Neural cell (in vitro differentiated cells): ENCODE data around the gene PLA2G4E. TPM values are rescaled to one million over a fixed set of nuclear protein-coding genes. Genes with fewer than 3 reads are reported as not detected.

Experiments used
- H2AFZ ChIP-seq: fragments of 200-600, 300-800 bp; sonication (generic), shearing (Covaris generic); 2 replicates; pipeline ENCODE4 v1.6.0; 2014; ENCODE audit warnings: low read depth, mild to moderate bottlenecking, antibody characterized with exemption, low read length, moderate library complexity
- H3F3A ChIP-seq: fragments of 200-600 bp; shearing (Covaris generic); 2 replicates; pipeline ENCODE4 v1.6.1; 2016; ENCODE audit warnings: mild to moderate bottlenecking, moderate library complexity, mixed read lengths, antibody characterized with exemption, low read length; ENCODE audit not compliant: insufficient read depth, poor library complexity, severe bottlenecking
- H3K27ac ChIP-seq: fragments of 200-600, 300-800 bp; sonication (generic), shearing (Covaris generic); 2 replicates; pipeline ENCODE4 v1.5.1; 2014; ENCODE audit warnings: mild to moderate bottlenecking, low read length, moderate library complexity
- H3K27me3 ChIP-seq: fragments of 300-800, 200-600 bp; sonication (generic), shearing (Covaris generic); 2 replicates; pipeline ENCODE4 v1.6.0; 2014; ENCODE audit warnings: mild to moderate bottlenecking, low read depth, low read length, moderate library complexity; ENCODE audit not compliant: insufficient read depth
- H3K36me3 ChIP-seq: fragments of 300-800, 200-600 bp; sonication (generic), shearing (Covaris generic); 2 replicates; pipeline ENCODE4 v1.5.1; 2014; ENCODE audit warnings: mild to moderate bottlenecking, antibody characterized with exemption, low read length, moderate library complexity; ENCODE audit not compliant: insufficient read depth
- H3K4me2 ChIP-seq: fragments of 300-800, 200-600 bp; sonication (generic), shearing (Covaris generic); 2 replicates; pipeline ENCODE4 v1.6.0; 2014; ENCODE audit warnings: mild to moderate bottlenecking, low read length
- H3K4me3 ChIP-seq: fragments of 300-800, 200-600 bp; sonication (generic), shearing (Covaris generic); 2 replicates; pipeline ENCODE4 v1.5.1; 2014; ENCODE audit warnings: mild to moderate bottlenecking, low read length, moderate library complexity
- H3K79me2 ChIP-seq: fragments of 200-600 bp; shearing (Covaris generic); replicated peaks from 2 replicates; pipeline ENCODE4 v1.6.0; 2014; ENCODE audit warnings: mild to moderate bottlenecking, low read length, moderate library complexity; ENCODE audit not compliant: insufficient read depth
- H3K9ac ChIP-seq: fragments of 300-800, 200-600 bp; sonication (generic), shearing (Covaris generic); 2 replicates; pipeline ENCODE4 v1.6.1; 2016; ENCODE audit warnings: mild to moderate bottlenecking, low read length, mixed read lengths
- H3K9me2 ChIP-seq: fragments of 200-600 bp; shearing (Covaris generic); 2 replicates; pipeline ENCODE4 v1.6.1; 2016; ENCODE audit warnings: mild to moderate bottlenecking, low read length, mixed read lengths; ENCODE audit not compliant: insufficient read depth
- H3K9me3 ChIP-seq: fragments of 200-600, 300-800 bp; sonication (generic), shearing (Covaris generic); 2 replicates; pipeline ENCODE4 v1.6.1; 2016; ENCODE audit warnings: mild to moderate bottlenecking, mixed run types, low read length, moderate library complexity, mixed read lengths
- H4K20me1 ChIP-seq: fragments of 200-600 bp; shearing (Covaris generic); 2 replicates; pipeline ENCODE4 v1.6.1; 2016; ENCODE audit warnings: mild to moderate bottlenecking, mixed run types; ENCODE audit not compliant: insufficient read depth
- CTCF ChIP-seq: fragments of 450-650 bp; IDR thresholded peaks from 2 replicates; pipeline ENCODE4 v1.5.1; 2014; ENCODE audit warnings: antibody characterized with exemption, mild to moderate bottlenecking, moderate library complexity; ENCODE audit not compliant: poor library complexity, severe bottlenecking
- EP300 ChIP-seq: fragments of 450-650 bp; conservative IDR thresholded peaks from 2 replicates; pipeline ENCODE4 v1.6.1; 2014; ENCODE audit warnings: antibody characterized with exemption, mild to moderate bottlenecking, moderate library complexity; ENCODE audit not compliant: poor library complexity, severe bottlenecking
- EZH2 ChIP-seq: fragments of 200-600, 300-800 bp; shearing (Covaris generic), sonication (generic); IDR thresholded peaks from 2 replicates; pipeline ENCODE4 v1.6.1; 2014; ENCODE audit warnings: antibody characterized with exemption, low read length, borderline replicate concordance, mild to moderate bottlenecking; ENCODE audit not compliant: insufficient read depth, poor library complexity, severe bottlenecking
- MXI1 ChIP-seq: fragments of 450-650 bp; conservative IDR thresholded peaks from 2 replicates; pipeline ENCODE4 v1.6.1; 2014; ENCODE audit warnings: antibody characterized with exemption, mild to moderate bottlenecking; ENCODE audit not compliant: poor library complexity, severe bottlenecking
- POLR2AphosphoS5 ChIP-seq: IDR thresholded peaks from 2 replicates; pipeline ENCODE4 v1.6.1; 2012
- RAD21 ChIP-seq: fragments of 450-650 bp; conservative IDR thresholded peaks from 2 replicates; pipeline ENCODE4 v1.6.1; 2014; ENCODE audit warnings: antibody characterized with exemption, mild to moderate bottlenecking, moderate library complexity
- REST ChIP-seq: IDR thresholded peaks from 2 replicates; pipeline ENCODE4 v1.6.1; 2012; ENCODE audit warnings: borderline replicate concordance
- SMC3 ChIP-seq: fragments of 450-650 bp; conservative IDR thresholded peaks from 2 replicates; pipeline ENCODE4 v1.6.1; 2014; ENCODE audit warnings: antibody characterized with exemption, mild to moderate bottlenecking, moderate library complexity; ENCODE audit not compliant: poor library complexity
- TAF1 ChIP-seq: IDR thresholded peaks from 2 replicates; pipeline ENCODE4 v1.6.1; 2012; ENCODE audit warnings: low read depth
- polyA plus RNA-seq: library from polyadenylated mRNA; depleted of rRNA; stranded (reverse); fragments of >200 nt; gene quantifications from 2 replicates; pipeline ENCODE4 v1.2.3, GENCODE V29; 2014

PLA2G4E gene
- polyA plus RNA-seq, 1 donor from 2014 or later = not detected

- Histone ChIP-seq H4K20me1 (no peaks in the 10 kb centered on the region), H2AFZ (no peak overlapping the region), H3K4me2 (no peak overlapping the region), H3K79me2 (no peaks in the 10 kb centered on the region), H3K9me2 (no peaks in the 10 kb centered on the region), H3K9ac (no peak overlapping the region), H3K9me3 (no peaks in the 10 kb centered on the region), H3K27me3 (no peaks in the 10 kb centered on the region), H3F3A (no peaks in the 10 kb centered on the region), H3K4me3 (no peak overlapping the region), H3K36me3 (no peaks in the 10 kb centered on the region), H3K27ac (no peak overlapping the region)
- TF ChIP-seq SMC3 (no peak), RAD21 (no peak), TAF1 (no peak), EP300 (no peak), EZH2 (no peak), MXI1 (no peak), REST (no peak), CTCF (no peak), POLR2AphosphoS5 (no peak)
Observed at GRCh38 chr15:42069496-42070278, 48.8 kb upstream of the PLA2G4E start.

- Histone ChIP-seq H2AFZ (no peak overlapping the region), H3K36me3 (no peaks in the 10 kb centered on the region), H3K4me3 (no peak overlapping the region), H3K79me2 (no peaks in the 10 kb centered on the region), H3K4me2 (no peak overlapping the region), H4K20me1 (no peaks in the 10 kb centered on the region), H3K9me3 (no peaks in the 10 kb centered on the region), H3K9me2 (no peaks in the 10 kb centered on the region), H3K27me3 (no peaks in the 10 kb centered on the region), H3K27ac (no peak overlapping the region), H3K9ac (no peak overlapping the region), H3F3A (no peaks in the 10 kb centered on the region)
- TF ChIP-seq EZH2 = no peak
- no peak for TF ChIP-seq TAF1
- TF ChIP-seq SMC3 = no peak
- no peak for TF ChIP-seq POLR2AphosphoS5
- TF ChIP-seq CTCF = no peak
- no peak for TF ChIP-seq RAD21
- no peak for TF ChIP-seq MXI1
- TF ChIP-seq EP300 = no peak
- TF ChIP-seq REST = no peak
Observed at GRCh38 chr15:42069025-42069424, 48.2 kb upstream of the PLA2G4E start.
